ENCODE results near the gene BNIP3.

Gene BNIP3

GRCh38 chr10:131949041-131949862 is 32.5 kb downstream of the BNIP3 start:
- DNase-seq: no peak

DNA sequence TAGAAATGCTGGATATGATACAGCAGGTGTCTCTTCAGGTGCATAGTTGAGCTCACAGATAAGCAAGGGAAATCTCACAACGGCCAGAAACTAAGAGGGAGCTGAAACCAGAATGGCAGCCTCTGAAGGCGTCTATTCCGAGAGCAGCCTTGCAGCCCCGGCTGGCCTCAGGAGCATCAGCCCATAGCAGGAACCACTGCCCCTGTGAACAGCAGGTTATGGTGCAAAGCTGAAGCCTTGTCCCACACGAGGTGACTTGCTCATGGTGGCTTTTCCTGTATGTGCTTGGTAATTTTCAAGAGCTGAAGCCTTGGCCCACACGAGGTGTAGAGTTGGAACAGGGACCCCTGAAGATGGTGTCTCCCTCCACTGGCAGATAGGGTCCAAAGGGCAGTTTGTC is 33.2 kb downstream of the BNIP3 start:
- DNase-seq: no peak

GRCh38 chr10:131947631-131948347 is 33.9 kb downstream of the BNIP3 start:
- DNase-seq: no peak

GRCh38 chr10:131946880-131947279 is 34.8 kb downstream of the BNIP3 start:
- DNase-seq: no peak

- DNase-seq: no peak
These were observed 35.4 kb downstream of the BNIP3 start for GRCh38 chr10:131946321-131946751.

DNA sequence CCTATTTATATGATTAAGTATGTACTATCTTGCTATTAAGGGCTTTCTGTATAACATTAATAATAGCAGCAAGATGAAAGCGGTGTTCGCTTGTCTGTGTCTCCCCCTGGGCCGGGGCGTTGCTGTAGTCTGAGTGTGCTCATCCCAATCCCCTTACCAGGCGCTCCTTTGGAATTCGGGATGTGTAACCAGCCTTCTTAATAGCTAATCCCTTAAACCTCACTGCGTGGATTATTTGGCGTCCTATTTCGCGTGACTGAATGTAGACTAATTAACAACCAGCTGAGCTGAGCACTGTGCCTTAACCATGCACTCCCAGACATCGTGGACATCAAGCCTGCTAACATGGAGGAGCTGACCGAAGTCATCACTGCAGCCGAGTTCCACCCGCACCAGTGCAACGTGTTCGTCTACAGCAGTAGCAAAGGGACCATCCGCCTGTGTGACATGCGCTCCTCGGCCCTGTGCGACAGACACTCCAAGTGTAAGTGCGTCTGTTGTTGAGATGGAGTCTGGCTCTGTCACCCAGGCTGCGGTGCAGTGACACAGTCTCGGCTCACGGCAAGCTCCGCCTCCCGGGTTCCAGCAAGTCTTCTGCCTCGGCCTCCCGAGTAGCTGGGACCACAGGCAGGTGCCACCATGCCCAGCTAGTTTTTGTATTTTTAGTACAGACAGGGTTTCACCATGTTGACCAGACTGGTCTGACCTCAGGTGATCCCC is 36.6 kb downstream of the BNIP3 start:
- no peak for DNase-seq

DNA sequence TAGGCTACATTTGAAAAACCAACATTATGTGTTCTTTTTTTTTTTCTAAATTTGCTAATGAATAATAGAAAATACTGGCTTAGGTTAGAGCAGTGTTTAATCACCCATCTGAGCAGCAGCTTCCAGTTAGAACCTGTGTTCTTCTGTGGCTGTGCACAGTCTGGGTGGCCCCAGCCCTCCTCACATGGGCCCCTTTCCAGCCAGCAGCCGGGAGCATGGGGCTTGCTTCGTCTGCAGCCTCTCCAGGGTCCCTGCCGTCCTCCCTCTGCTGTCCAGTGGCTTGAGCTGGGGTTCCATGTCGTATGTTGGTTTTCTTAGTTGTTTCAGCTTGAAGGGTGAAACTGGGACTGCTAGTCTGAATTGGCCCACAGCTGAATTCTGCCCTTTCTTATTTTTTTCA is 37.3 kb downstream of the BNIP3 start:
- DNase-seq: no peak

DNA sequence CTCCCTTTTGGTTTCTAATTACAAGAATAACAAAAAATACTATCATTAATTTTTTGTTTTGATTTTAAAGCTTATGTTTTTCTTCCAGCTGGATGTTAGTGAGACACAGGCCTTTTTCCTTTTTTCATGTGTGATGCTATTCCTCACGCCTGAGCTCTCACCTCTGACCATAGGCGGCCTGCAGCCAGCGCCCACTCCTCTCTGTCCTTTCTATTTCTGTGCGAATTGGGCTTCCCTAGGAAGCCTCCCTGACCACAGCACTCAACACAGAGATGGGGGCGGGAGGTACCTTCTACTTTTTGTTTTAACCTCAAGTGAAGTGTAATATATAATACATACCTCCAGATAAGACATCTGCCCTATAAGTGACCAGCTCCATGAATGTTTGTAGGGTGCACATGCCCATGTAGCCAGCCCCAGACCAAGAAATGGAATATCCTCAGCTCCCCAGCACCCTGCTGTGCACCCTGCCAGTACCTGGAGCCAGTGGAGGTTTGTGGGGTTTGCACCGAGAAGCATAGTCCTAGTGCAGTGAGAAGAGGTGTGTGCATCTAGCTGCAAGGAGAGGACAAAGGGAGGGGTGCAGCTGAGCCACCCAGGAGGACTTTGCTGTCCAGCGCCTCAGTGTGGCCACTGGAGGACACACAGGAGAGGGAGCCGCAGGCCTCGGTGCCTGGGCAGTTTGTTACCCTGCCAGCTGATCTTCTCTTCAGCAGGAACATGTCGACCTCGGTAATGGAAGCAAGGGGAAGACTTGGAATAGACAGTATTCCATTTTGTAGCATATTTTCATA is 38.5 kb downstream of the BNIP3 start:
- DNase-seq: no peak

- no peak for DNase-seq
These were observed 39.3 kb downstream of the BNIP3 start for GRCh38 chr10:131942455-131942854.

GRCh38 chr10:131938681-131939080 is 43.0 kb downstream of the BNIP3 start:
- DNase-seq: no peak

- no peak for DNase-seq
These were observed 43.9 kb downstream of the BNIP3 start for GRCh38 chr10:131937836-131938235.

GRCh38 chr10:131936736-131937135 is 45.0 kb downstream of the BNIP3 start:
- DNase-seq: no peak

DNA sequence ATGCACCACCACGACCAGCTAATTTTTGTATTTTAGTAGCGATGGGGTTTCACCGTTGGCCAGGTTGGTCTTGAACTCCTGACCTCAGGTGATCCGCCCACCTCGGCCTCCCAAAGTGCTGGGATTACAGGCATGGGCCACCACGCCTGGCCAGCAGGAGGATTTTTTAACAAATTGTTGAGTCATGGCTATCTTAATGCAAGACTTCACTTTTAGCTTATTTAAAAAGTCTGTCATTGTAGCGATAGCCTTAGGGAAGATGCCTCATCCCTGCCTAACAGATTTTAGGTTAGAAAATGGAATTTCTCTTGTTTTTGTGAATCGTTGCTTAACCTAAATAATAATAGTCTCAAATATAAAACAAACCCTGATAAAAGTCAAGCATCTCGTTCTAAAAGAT is 45.4 kb downstream of the BNIP3 start:
- DNase-seq: no peak

- DNase-seq: no peak
These were observed 46.5 kb downstream of the BNIP3 start for GRCh38 chr10:131935260-131935659.

- no peak for DNase-seq
These were observed 47.0 kb downstream of the BNIP3 start for GRCh38 chr10:131934769-131935168.

DNA sequence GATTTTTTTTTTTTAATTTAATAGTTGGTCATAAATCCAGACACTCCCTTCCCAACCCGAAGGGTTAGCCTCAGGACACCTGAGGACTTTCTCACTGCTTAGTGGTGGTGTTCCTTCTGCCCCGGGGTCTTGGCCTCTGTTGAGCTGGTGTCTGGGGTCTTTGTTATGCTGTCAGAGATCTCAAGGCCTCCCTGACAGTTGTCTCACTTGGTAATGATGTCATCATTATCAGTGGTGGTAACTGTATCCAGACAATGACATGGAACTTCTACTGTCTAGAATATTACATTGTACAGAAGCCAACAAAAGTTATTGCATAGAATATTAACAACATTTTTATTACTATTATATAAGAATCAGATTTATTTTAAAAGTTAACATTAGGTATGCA is 48.0 kb downstream of the BNIP3 start:
- no peak for DNase-seq

- no peak for DNase-seq
These were observed 48.6 kb downstream of the BNIP3 start for GRCh38 chr10:131933016-131933695.

GRCh38 chr10:131931981-131932380 is 49.7 kb downstream of the BNIP3 start:
- no peak for DNase-seq

DNA sequence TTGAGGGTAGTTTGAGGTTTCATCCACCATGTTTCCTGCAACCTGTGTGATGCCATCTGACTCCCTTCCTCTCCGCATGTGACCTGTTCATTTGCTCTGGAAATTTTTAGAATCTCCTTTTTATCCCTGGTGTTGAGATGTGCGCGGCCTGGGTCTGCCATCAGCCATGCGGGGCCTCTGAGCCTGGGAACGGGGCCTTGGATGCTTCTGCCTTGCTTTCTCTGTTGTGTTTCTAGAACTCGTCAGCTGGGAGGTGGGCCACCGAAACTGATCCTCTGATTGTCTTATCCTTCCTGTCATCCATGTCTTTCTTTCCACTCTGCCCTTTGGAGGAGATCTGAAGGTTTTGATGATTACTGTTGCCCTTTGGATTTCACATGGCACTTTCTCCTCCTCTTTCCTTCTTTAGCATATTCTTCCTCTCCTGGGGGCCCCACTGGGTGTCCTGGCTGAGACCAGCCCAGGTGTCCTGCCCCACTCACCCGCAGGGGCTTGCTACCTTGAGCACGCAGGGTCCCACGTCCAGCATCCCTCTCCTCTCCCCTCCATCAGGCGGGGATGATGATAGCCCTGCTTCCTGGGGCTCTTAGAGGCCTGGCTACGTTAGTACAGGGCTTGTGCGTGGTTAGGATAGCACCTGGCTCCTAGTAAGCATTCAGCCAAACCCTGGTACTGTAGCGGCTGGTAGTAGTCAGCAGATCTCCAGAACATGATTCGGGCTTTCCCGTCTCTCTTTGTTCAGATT is 51.0 kb downstream of the BNIP3 start:
- no peak for DNase-seq

GRCh38 chr10:131930150-131930549 is 51.6 kb downstream of the BNIP3 start:
- DNase-seq: no peak

- DNase-seq: no peak
These were observed 52.4 kb downstream of the BNIP3 start for GRCh38 chr10:131929122-131929845.
